ENCODE results near the gene KDM1B. TPM values are rescaled to one million over a fixed set of nuclear protein-coding genes. Genes with fewer than 3 reads are reported as not detected.

Gene KDM1B
- total RNA-seq, 2 donors from 2014 or later = 7.7 to 10.0 TPM

Other genes with a start within 250 kb of the KDM1B start
- under 1 TPM in 1 of 2 donors, not detected in 1; 0.20 TPM for gene KIF13A, start 167.8 kb upstream of the KDM1B start, total RNA-seq
- gene NHLRC1, start 32.7 kb upstream of the KDM1B start, total RNA-seq = not detected
- 1 to 10 TPM; 3.9 to 9.4 TPM for gene TPMT, start 345 bp upstream of the KDM1B start, total RNA-seq
- 100 to 1,000 TPM; 185 to 239 TPM for gene DEK, start 109.1 kb downstream of the KDM1B start, total RNA-seq
- gene RNF144B, start 231.9 kb downstream of the KDM1B start, total RNA-seq = under 1 TPM; 0.91 to 0.95 TPM

Measured in activated naive CD4-positive, alpha-beta T cell treated with anti-CD3 and anti-CD28 coated beads, Interleukin-2, amount 50 U/mL, for 72 hours (primary cell).